Muscle of back (tissue), 11 donors: ENCODE data around the gene CACNB2. TPM values are rescaled to one million over a fixed set of nuclear protein-coding genes. Genes with fewer than 3 reads are reported as not detected.
A peak's percentile ranks its signal among the peaks of the same experiment; 100 is the strongest.

Experiments used
- DNase-seq, 3 donors: peaks; one replicate each; pipeline versions ENCODE4 v3.0.0 to v3.0.0-alpha.2; 2013
- polyA plus RNA-seq, 10 donors: library from polyadenylated mRNA; unstranded; fragments of 120-200 nt; gene quantifications; one replicate each; pipeline ENCODE4 v1.2.1, GENCODE V29; 2013; ENCODE audit not compliant: insufficient read length in 10 of 10

The CACNB2 gene
- polyA plus RNA-seq, 10 donors: 1.0 to 2.2 (median 1.4) TPM

- peak in 1 of 3 donors; percentile 5 for DNase-seq
Observed at GRCh38 chr10:18333621-18334020, 193.4 kb downstream of the CACNB2 start.

GRCh38 chr10:18334116-18334867 is 194.1 kb downstream of the CACNB2 start:
- no peak for DNase-seq

GRCh38 chr10:18340496-18341051 is 200.3 kb downstream of the CACNB2 start:
- DNase-seq: peak; percentile 1 to 60 (median 31)

- peak in 1 of 3 donors; percentile 2 for DNase-seq
Observed at GRCh38 chr10:18341055-18341454, 200.8 kb downstream of the CACNB2 start.

GRCh38 chr10:18343573-18343972 is 203.3 kb downstream of the CACNB2 start:
- DNase-seq: no peak

GRCh38 chr10:18345308-18345707 is 205.1 kb downstream of the CACNB2 start:
- no peak for DNase-seq

- no peak for DNase-seq
Observed at GRCh38 chr10:18350340-18350739, 210.1 kb downstream of the CACNB2 start.

- no peak for DNase-seq
Observed at GRCh38 chr10:18351421-18351820, 211.2 kb downstream of the CACNB2 start.

GRCh38 chr10:18352175-18352574 is 212.0 kb downstream of the CACNB2 start:
- no peak for DNase-seq

- DNase-seq: no peak
Observed at GRCh38 chr10:18359812-18360211, 219.6 kb downstream of the CACNB2 start.

GRCh38 chr10:18362892-18363291 is 222.7 kb downstream of the CACNB2 start:
- DNase-seq: no peak

- DNase-seq: no peak
Observed at GRCh38 chr10:18364987-18365775, 225.0 kb downstream of the CACNB2 start.

GRCh38 chr10:18367840-18368239 is 227.6 kb downstream of the CACNB2 start:
- DNase-seq: no peak

GRCh38 chr10:18368273-18368672 is 228.0 kb downstream of the CACNB2 start:
- no peak for DNase-seq

- peak in 1 of 3 donors; percentile 9 for DNase-seq
Observed at GRCh38 chr10:18368682-18369081, 228.5 kb downstream of the CACNB2 start.

- no peak for DNase-seq
Observed at GRCh38 chr10:18369859-18370473, 229.7 kb downstream of the CACNB2 start.

GRCh38 chr10:18376650-18377049 is 236.4 kb downstream of the CACNB2 start:
- DNase-seq: no peak

GRCh38 chr10:18377898-18378297 is 237.7 kb downstream of the CACNB2 start:
- no peak for DNase-seq

GRCh38 chr10:18378766-18379165 is 238.5 kb downstream of the CACNB2 start:
- DNase-seq: peak in 1 of 3 donors; percentile 5

- no peak for DNase-seq
Observed at GRCh38 chr10:18381679-18382078, 241.5 kb downstream of the CACNB2 start.

- no peak for DNase-seq
Observed at GRCh38 chr10:18397906-18398305, 257.7 kb downstream of the CACNB2 start.

- DNase-seq: no peak
Observed at GRCh38 chr10:18399158-18399557, 258.9 kb downstream of the CACNB2 start.
